ENCODE measurements around the gene HTRA1.

Gene HTRA1

GRCh38 chr10:122478971-122479370 lies 17.6 kb downstream of the HTRA1 start:
- no peak overlapping the region for H2AFZ ChIP-seq (ENCODE audit: low read length)
- H3K9me2 ChIP-seq (ENCODE audit: low read depth, low read length), result no peaks in the 10 kb centered on the region
- no peaks in the 10 kb centered on the region for H3K36me3 ChIP-seq (ENCODE audit: insufficient read depth, low read length)
- no peak overlapping the region for H3K9ac ChIP-seq (ENCODE audit: low read length)
- H3K4me2 ChIP-seq (ENCODE audit: low read length), result no peak overlapping the region
- H3K27me3 ChIP-seq (ENCODE audit: insufficient read depth, low read length), result 0 out of 2 replicates have a peak, but pooled peaks cover 2% of the 10 kb centered on the region
- no peaks in the 10 kb centered on the region for H3K9me3 ChIP-seq (ENCODE audit: low read length)
- no peaks in the 10 kb centered on the region for H3K79me2 ChIP-seq (ENCODE audit: insufficient read depth, low read length)
- no peaks in the 10 kb centered on the region for H4K20me1 ChIP-seq (ENCODE audit: insufficient read depth, low read length)
- H3K27ac ChIP-seq (ENCODE audit: low read depth, low read length, poor library complexity, severe bottlenecking), result no peak overlapping the region
- TF ChIP-seq EZH2 (IDR thresholded peaks at IDR 0.05; ENCODE audit: borderline replicate concordance, low read length) (no peak), CTCF (IDR thresholded peaks at IDR 0.05; ENCODE audit: low read length) (no peak)
- no peak overlapping the region for H3K4me3 ChIP-seq (ENCODE audit: low read depth, low read length, poor library complexity, severe bottlenecking)
- no peaks in the 10 kb centered on the region for H3F3A ChIP-seq (ENCODE audit: insufficient read depth, low read length)
- H3K4me1 ChIP-seq (ENCODE audit: insufficient read depth, low read length, severe bottlenecking), result no peaks in the 10 kb centered on the region

- TF ChIP-seq EZH2 (IDR thresholded peaks at IDR 0.05; ENCODE audit: borderline replicate concordance, low read length), result no peak
- no peak overlapping the region for H3K27ac ChIP-seq (ENCODE audit: low read depth, low read length, poor library complexity, severe bottlenecking)
- H3K9me3 ChIP-seq (ENCODE audit: low read length), result no peaks in the 10 kb centered on the region
- H3K4me3 ChIP-seq (ENCODE audit: low read depth, low read length, poor library complexity, severe bottlenecking), result no peak overlapping the region
- no peaks in the 10 kb centered on the region for H4K20me1 ChIP-seq (ENCODE audit: insufficient read depth, low read length)
- no peaks in the 10 kb centered on the region for H3K9me2 ChIP-seq (ENCODE audit: low read depth, low read length)
- H3K79me2 ChIP-seq (ENCODE audit: insufficient read depth, low read length), result no peaks in the 10 kb centered on the region
- no peaks in the 10 kb centered on the region for H3K4me1 ChIP-seq (ENCODE audit: insufficient read depth, low read length, severe bottlenecking)
- 0 out of 2 replicates have a peak, but pooled peaks cover 3% of the 10 kb centered on the region for H3K27me3 ChIP-seq (ENCODE audit: insufficient read depth, low read length)
- no peaks in the 10 kb centered on the region for H3K36me3 ChIP-seq (ENCODE audit: insufficient read depth, low read length)
- no peak overlapping the region for H3K4me2 ChIP-seq (ENCODE audit: low read length)
- H3K9ac ChIP-seq (ENCODE audit: low read length), result no peak overlapping the region
- H3F3A ChIP-seq (ENCODE audit: insufficient read depth, low read length), result no peaks in the 10 kb centered on the region
- H2AFZ ChIP-seq (ENCODE audit: low read length), result no peak overlapping the region
Observed at GRCh38 chr10:122480146-122480833, 18.9 kb downstream of the HTRA1 start.

GRCh38 chr10:122481296-122482056 lies 20.1 kb downstream of the HTRA1 start:
- Histone ChIP-seq H3K4me1 (ENCODE audit: insufficient read depth, low read length, severe bottlenecking) (no peaks in the 10 kb centered on the region), H4K20me1 (ENCODE audit: insufficient read depth, low read length) (no peaks in the 10 kb centered on the region), H3F3A (ENCODE audit: insufficient read depth, low read length) (no peaks in the 10 kb centered on the region), H3K36me3 (ENCODE audit: insufficient read depth, low read length) (no peaks in the 10 kb centered on the region), H3K27ac (ENCODE audit: low read depth, low read length, poor library complexity, severe bottlenecking) (no peak overlapping the region), H3K9me2 (ENCODE audit: low read depth, low read length) (no peaks in the 10 kb centered on the region), H3K9me3 (ENCODE audit: low read length) (no peaks in the 10 kb centered on the region), H3K4me3 (ENCODE audit: low read depth, low read length, poor library complexity, severe bottlenecking) (no peak overlapping the region), H3K27me3 (ENCODE audit: insufficient read depth, low read length) (0 out of 2 replicates have a peak, but pooled peaks cover 3% of the 10 kb centered on the region), H3K9ac (ENCODE audit: low read length) (no peak overlapping the region), H2AFZ (ENCODE audit: low read length) (no peak overlapping the region), H3K79me2 (ENCODE audit: insufficient read depth, low read length) (no peaks in the 10 kb centered on the region), H3K4me2 (ENCODE audit: low read length) (no peak overlapping the region)
- TF ChIP-seq CTCF (IDR thresholded peaks at IDR 0.05; ENCODE audit: low read length) (no peak), EZH2 (IDR thresholded peaks at IDR 0.05; ENCODE audit: borderline replicate concordance, low read length) (no peak)
